Upper lobe of left lung (tissue), 6 donors: ENCODE data around the gene KNTC1. TPM values are rescaled to one million over a fixed set of nuclear protein-coding genes. Genes with fewer than 3 reads are reported as not detected.

Experiments used
- ATAC-seq, 2 donors: fragments of 200-7000 bp; cut with Tn5 transposase; one replicate each; pipeline ENCODE4 v1.9.1; 2022; ENCODE audit warnings: mild to moderate bottlenecking in 2 of 2, moderate library complexity in 2 of 2; ENCODE audit not compliant: low FRiP score in 2 of 2
- DNase-seq, 2 donors: peaks; one replicate each; pipeline ENCODE4 v3.0.0-alpha.2; 2019 to 2020
- H3K27ac ChIP-seq, 4 donors: fragments of 200-600 bp; sonication (generic); one replicate each; pipeline ENCODE4 v1.5.1; 2016 to 2019
- H3K27me3 ChIP-seq, 4 donors: fragments of 200-600 bp; sonication (generic); one replicate each; pipeline ENCODE4 v1.5.1; 2017 to 2019
- H3K36me3 ChIP-seq, 4 donors: fragments of 200-600 bp; sonication (generic); one replicate each; pipeline ENCODE4 v1.5.1; 2016 to 2019
- H3K4me1 ChIP-seq, 4 donors: fragments of 200-600 bp; sonication (generic); one replicate each; pipeline ENCODE4 v1.5.1; 2018 to 2019
- H3K4me3 ChIP-seq, 4 donors: fragments of 200-600 bp; sonication (generic); one replicate each; pipeline ENCODE4 v1.5.1; 2017 to 2019; ENCODE audit warnings: mild to moderate bottlenecking in 2 of 4, moderate library complexity in 1 of 4
- H3K9me3 ChIP-seq, 4 donors: fragments of 200-600 bp; sonication (generic); one replicate each; pipeline ENCODE4 v1.5.1; 2018 to 2019
- EP300 ChIP-seq, 4 donors: sonication (generic); formaldehyde crosslinking; IDR thresholded peaks; one replicate each; pipeline ENCODE4 v1.5.1; 2017; ENCODE audit warnings: antibody characterized with exemption in 4 of 4, control low read depth in 2 of 4
- POLR2A ChIP-seq, 4 donors: fragments of 450-650 bp; IDR thresholded peaks; one replicate each; pipeline ENCODE4 v1.5.1; 2016 to 2017; ENCODE audit warnings: antibody characterized with exemption in 4 of 4, mild to moderate bottlenecking in 2 of 4
- POLR2AphosphoS5 ChIP-seq, 2 donors: sonication (generic); formaldehyde crosslinking; IDR thresholded peaks; one replicate each; pipeline ENCODE4 v1.5.1; 2017; ENCODE audit warnings: antibody characterized with exemption in 2 of 2
- WGBS, 2 donors: methylation state at CpG; one replicate each; pipeline ENCODE4 v1.1.5; 2017 to 2018; 5-methylcytosine and 5-hydroxymethylcytosine counted together
- total RNA-seq, 6 donors: library from RNA; depleted of rRNA in 4 of 6; stranded (reverse); fragments of >200 nt in 4 of 6; gene quantifications; one replicate each; pipeline versions ENCODE4 v1.1.0 to v1.2.1, GENCODE V29; 2016 to 2021
- TF ChIP-seq, protein P1 (sequence below), 6 experiments: fragments of 450-650 bp in 4 of 6; fragments of 200-600 bp in 2 of 6; sonication (generic) in 2 of 6; IDR thresholded peaks; one replicate each; pipeline ENCODE4 v1.5.1; 2016 to 2019; ENCODE audit warnings: antibody characterized with exemption in 6 of 6
- donor health status: DM: no; HTN: no; CAD: no; lungs with moderate emphysema.
- donor health status: DM: no; HTN: yes; CAD: no; lungs with severe emphysema.

Gene KNTC1
- total RNA-seq, 6 donors from 2014 or later, result 6.7 to 34.6 (median 17.6) TPM

DNA sequence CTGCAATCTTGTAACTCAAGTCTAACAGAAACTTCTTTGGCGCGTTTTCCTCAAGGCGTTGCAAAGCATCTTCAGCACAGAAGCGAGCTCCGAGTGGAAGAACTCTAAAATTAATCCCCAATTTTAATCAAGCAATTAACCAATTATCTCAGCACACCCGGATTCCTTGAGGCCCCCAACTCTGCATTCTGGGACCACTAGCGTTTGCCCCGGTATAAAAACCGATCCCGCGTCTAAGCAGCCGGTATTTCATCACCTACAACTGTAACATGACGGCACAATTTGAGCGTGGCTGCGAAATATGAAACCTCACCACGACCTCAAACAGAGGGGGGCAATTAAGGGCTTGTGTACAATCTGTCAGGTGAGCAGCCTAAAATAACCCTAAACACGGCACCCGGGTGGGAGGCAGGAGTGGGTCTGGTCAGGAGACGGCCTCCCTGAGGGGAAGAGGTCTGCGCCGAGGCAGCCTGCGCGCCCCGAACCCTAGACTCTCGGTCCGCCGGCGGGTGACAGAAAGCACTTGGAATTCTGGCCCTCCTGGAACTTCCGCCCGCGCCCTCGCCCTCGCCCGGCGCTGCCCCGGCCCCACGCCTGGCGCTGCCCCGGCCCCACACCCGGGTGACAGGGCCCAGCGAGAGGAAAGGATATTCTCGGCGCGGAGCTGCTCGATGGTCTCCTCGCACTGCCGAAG, 26.9 kb upstream of the KNTC1 start:
- Histone ChIP-seq H3K27ac (peak overlapping the region; percentile 98 to 99 (median 98)), H3K4me1 (peaks cover 25 to 29% (median 27%) of the 10 kb centered on the region in 4 donors), H3K9me3 (no peaks in the 10 kb centered on the region), H3K36me3 (peaks cover 18 to 42% (median 30%) of the 10 kb centered on the region in 4 donors), H3K27me3 (no peaks in the 10 kb centered on the region), H3K4me3 (peak overlapping the region; percentile 67 to 86 (median 76))
- ATAC-seq (peak; percentile 67 to 73), DNase-seq (peak; percentile 59 to 92)
- TF ChIP-seq EP300 (IDR thresholded peaks at IDR 0.05) (no peak), POLR2A (IDR thresholded peaks at IDR 0.05) (no peak), POLR2AphosphoS5 (IDR thresholded peaks at IDR 0.05) (no peak)
- TF ChIP-seq, protein P1, sequence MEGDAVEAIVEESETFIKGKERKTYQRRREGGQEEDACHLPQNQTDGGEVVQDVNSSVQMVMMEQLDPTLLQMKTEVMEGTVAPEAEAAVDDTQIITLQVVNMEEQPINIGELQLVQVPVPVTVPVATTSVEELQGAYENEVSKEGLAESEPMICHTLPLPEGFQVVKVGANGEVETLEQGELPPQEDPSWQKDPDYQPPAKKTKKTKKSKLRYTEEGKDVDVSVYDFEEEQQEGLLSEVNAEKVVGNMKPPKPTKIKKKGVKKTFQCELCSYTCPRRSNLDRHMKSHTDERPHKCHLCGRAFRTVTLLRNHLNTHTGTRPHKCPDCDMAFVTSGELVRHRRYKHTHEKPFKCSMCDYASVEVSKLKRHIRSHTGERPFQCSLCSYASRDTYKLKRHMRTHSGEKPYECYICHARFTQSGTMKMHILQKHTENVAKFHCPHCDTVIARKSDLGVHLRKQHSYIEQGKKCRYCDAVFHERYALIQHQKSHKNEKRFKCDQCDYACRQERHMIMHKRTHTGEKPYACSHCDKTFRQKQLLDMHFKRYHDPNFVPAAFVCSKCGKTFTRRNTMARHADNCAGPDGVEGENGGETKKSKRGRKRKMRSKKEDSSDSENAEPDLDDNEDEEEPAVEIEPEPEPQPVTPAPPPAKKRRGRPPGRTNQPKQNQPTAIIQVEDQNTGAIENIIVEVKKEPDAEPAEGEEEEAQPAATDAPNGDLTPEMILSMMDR (IDR thresholded peaks at IDR 0.05), result no peak
- WGBS, 2 donors, result 0 to 1% methylated on average over 15 to 45 of the region's 47 CpGs

DNA sequence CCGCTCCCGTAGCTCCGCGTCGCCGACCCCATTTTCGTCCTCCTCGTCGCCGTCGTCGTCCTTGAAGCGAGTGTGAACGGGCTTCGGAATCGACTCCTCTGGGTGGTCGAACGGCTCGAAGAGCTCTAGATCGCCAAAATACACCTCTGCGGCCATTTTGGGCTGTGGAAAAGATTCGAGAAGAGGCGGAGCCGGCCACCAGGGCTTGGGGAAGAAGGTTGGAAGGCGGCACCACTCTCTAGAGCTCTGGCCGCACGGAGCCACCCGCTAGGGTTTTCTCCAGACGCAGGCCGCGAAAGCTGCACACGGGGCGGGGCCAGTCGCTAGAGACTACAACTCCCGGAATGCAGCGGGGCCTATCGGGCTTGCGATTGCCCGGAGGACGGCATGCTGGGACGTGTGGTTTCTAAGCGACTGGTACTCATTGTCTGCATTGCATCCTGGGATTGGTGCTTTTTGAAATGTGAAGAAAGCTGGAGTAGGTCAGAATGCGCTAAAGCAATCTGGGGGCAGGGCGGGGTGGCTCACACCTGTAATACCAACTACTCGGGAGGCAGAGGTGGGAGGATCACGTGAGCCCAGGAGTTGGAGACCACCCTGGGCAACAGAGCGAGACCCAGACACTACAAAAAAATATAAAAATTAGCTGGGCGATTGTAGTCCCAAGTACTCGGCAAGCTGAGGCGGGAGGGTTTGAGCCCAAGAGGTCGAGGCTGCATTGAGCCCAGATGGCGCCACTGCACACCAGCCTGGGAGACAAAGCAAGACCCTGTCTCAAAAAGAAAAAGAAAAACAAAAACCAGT, 26.2 kb upstream of the KNTC1 start, which contains the start of gene ZCCHC8:
Gene ZCCHC8 (minus strand): TSS at position 248 of the 804 bp plus-strand sequence. CDS start 92 bp downstream, at position 156.
- H3K4me3 ChIP-seq, result peak within 1 kb of the TSS; percentile 67 to 86 (median 76)
- DNase-seq (peak; percentile 97 to 99), ATAC-seq (peak; percentile 99 to 100)
- H3K4me1 ChIP-seq, result peaks cover 25 to 29% (median 26%) of the 10 kb centered on the region in 4 donors
- H3K9me3 ChIP-seq, result no peaks in the 10 kb centered on the region
- H3K27me3 ChIP-seq, result no peaks in the 10 kb centered on the region
- peak within 1 kb of the TSS; percentile 98 to 99 (median 98) for H3K27ac ChIP-seq
- WGBS, 2 donors, result 2 to 7% methylated on average over 24 to 51 of the region's 52 CpGs
- H3K36me3 ChIP-seq, result peaks cover 20 to 46% (median 35%) of the 10 kb centered on the region in 4 donors
- TF ChIP-seq EP300 (IDR thresholded peaks at IDR 0.05) (no peak), POLR2A (IDR thresholded peaks at IDR 0.05) (peak in 3 of 4 donors; percentile 91 to 98 (median 97)), POLR2AphosphoS5 (IDR thresholded peaks at IDR 0.05) (peak; percentile 86 to 95)
- TF ChIP-seq, protein P1 (IDR thresholded peaks at IDR 0.05), result peak in 3 of 6 experiments; percentile 35 to 57 (median 47)

DNA sequence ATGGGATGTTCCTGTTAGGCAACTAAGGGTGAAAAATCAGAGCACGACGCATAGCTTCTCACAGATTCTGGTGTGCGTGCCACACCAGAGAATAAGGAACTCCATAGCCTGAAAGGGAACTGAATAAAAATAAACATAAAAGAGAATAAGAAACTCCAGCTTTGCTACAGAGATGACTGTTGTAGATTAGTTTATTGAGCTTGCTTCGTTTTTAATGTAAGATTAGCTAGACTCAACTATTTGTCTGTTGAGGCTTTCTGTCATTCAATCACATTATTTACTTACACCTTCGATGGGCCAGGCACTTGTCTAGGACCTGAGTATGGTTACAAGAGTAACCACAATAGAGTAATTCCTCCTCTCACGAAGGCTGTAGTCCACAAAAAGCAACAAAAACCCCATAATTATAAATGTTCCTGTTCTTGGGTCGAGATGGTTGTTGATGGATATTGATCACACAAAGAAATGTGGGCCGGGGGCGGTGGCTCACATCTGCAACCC, 25.5 kb upstream of the KNTC1 start:
- Histone ChIP-seq H3K27ac (peak overlapping the region; percentile 98 to 99 (median 98)), H3K4me3 (peak overlapping the region in 3 of 4 donors; percentile 67 to 86 (median 82)), H3K36me3 (peaks cover 27 to 50% (median 40%) of the 10 kb centered on the region in 4 donors)

DNA sequence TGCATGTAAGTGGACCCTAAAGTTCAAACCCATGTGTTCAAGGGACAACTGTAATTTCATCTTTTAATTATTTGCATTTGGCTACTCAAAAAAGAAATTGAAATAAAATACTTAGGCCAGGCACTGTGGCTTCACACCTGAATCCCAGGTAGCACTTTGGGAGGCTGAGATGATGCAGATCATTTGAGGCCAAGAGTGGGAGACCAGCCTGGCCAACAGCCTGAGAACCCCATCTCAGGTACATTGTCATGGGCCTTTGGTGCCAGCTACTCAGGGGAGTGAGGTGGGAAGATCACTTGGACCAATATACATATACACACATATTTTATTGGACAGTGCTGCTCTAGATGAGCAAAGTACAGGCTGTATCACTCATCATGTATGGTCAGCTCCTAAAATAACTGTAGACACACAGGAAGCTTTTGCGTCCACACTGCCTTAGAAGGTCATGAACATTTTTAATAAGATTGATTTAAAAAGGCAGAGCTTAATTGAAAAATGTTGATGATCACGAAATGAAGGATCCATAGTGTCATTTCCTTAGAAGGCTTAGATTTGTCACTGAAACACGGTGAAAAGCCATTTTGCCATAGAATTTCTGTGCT, 23.8 kb upstream of the KNTC1 start:
- TF ChIP-seq EP300 (IDR thresholded peaks at IDR 0.05), result no peak
- TF ChIP-seq POLR2A (IDR thresholded peaks at IDR 0.05), result no peak
- TF ChIP-seq, protein P1 (IDR thresholded peaks at IDR 0.05), result no peak
- TF ChIP-seq POLR2AphosphoS5 (IDR thresholded peaks at IDR 0.05), result no peak
- ATAC-seq, result no peak
- Histone ChIP-seq H3K27me3 (no peaks in the 10 kb centered on the region), H3K27ac (no peak overlapping the region), H3K4me3 (no peak overlapping the region), H3K36me3 (peaks cover 44 to 56% (median 51%) of the 10 kb centered on the region in 4 donors), H3K4me1 (peaks cover 17 to 26% (median 22%) of the 10 kb centered on the region in 4 donors), H3K9me3 (no peaks in the 10 kb centered on the region)
- no peak for DNase-seq
- 84 to 86% methylated on average over 3 of the region's 3 CpGs for WGBS, 2 donors

More for the DNA sequence above, 25.5 kb upstream of the KNTC1 start:
- no peaks in the 10 kb centered on the region for H3K9me3 ChIP-seq
- ATAC-seq (no peak), DNase-seq (no peak)
- H3K27me3 ChIP-seq, result no peaks in the 10 kb centered on the region
- WGBS, 2 donors, result 71 to 72% methylated on average over 9 of the region's 9 CpGs
- TF ChIP-seq POLR2AphosphoS5 (IDR thresholded peaks at IDR 0.05), result no peak
- no peak for TF ChIP-seq POLR2A (IDR thresholded peaks at IDR 0.05)
- TF ChIP-seq, protein P1 (IDR thresholded peaks at IDR 0.05), result no peak
- TF ChIP-seq EP300 (IDR thresholded peaks at IDR 0.05), result no peak
- H3K4me1 ChIP-seq, result peaks cover 25 to 29% (median 26%) of the 10 kb centered on the region in 4 donors
